ENCODE measurements around the gene AIF1L.
A peak's percentile ranks its signal among the peaks of the same experiment; 100 is the strongest.

AIF1L gene

DNA sequence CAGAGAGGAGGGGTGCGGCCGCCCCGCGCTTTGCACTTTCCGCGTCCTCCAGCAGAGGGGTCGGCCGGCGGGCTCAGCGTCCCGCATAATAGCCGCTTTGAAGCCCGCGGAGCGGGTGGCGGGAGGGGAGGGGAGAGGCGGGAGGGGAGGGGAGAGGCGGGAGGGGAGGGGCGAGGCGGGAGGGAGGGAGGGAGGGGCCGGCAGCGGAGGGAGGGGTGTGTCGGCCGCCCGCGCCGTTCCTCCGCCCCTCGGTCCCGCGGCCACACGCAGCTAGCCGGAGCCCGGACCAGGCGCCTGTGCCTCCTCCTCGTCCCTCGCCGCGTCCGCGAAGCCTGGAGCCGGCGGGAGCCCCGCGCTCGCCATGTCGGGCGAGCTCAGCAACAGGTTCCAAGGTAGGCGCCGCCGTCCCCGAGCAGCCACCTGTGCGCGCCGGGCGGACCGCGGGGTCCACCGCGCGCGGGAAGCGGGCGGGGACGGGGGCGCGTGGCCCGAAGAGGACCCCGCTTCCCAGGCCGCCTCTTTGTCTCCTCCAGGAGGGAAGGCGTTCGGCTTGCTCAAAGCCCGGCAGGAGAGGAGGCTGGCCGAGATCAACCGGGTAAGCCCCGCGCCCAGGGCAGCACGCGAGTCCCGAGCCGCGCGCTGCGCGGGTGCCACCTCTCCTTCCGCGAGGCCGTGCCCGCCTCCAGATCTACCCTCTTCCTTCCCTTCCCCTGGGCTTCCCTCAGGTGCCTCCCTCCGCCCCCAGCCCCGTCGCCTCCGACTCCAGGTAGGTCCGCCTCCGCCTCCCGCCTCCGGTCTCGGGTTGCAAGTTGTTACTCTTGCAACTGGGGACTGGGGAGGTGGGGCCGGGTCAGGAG, at the start of gene AIF1L:
Gene AIF1L, plus strand, starts transcription at position 263 of the 857 bp plus-strand sequence. Its CDS starts 99 bp downstream, at position 362.
- H3K4me3 Mint-ChIP-seq: peak within 1 kb of the TSS; percentile 62
- no peaks in the 10 kb centered on the region for H3K36me3 Mint-ChIP-seq
- peak; percentile 11 for ATAC-seq
- H3K27me3 Mint-ChIP-seq: peaks cover 80% of the 10 kb centered on the region
- no peaks in the 10 kb centered on the region for H3K9me3 Mint-ChIP-seq
- peaks cover 20% of the 10 kb centered on the region for H3K4me1 Mint-ChIP-seq
- no peak within 1 kb of the TSS for H3K27ac Mint-ChIP-seq

DNA sequence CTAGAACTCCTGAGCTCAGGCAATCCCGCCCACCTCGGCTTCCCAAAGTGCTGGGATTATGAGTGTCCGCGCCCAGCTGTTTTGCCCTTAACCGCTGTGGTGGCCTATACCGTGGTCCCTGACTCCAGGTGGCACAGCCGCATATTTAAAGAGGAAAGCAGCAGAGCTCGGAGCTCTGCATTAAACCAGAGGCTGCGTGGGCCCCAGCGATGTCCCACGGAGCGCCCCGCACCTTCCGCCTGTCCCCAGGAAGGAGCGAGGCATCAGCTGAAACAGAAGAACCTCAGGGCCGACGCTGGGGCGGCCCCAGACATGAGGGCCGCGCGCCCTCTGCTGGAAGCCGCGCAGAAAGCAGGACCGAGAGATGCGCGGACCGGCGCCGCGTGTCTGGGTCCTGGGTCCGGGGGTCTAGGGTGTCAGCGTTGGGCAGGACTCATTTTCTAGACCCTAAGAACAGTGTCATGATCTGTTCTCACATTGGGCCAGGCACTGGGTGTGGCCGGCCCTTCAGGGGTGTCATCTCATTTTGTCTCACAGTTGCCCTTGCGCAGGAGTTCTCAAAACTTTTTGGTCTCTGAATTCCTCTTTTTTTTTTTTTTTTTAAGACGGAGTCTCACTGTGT, 49.6 kb upstream of the AIF1L start:
- Mint-ChIP-seq H3K4me3 (no peak overlapping the region), H3K27ac (no peak overlapping the region), H3K9me3 (no peaks in the 10 kb centered on the region), H3K27me3 (peaks cover 20% of the 10 kb centered on the region), H3K4me1 (peaks cover 11% of the 10 kb centered on the region), H3K36me3 (no peaks in the 10 kb centered on the region)
- ATAC-seq: peak; percentile 82

GRCh38 chr9:131048332-131048731, 48.0 kb upstream of the AIF1L start:
- Mint-ChIP-seq H3K9me3 (no peaks in the 10 kb centered on the region), H3K4me3 (no peak overlapping the region), H3K36me3 (no peaks in the 10 kb centered on the region), H3K27me3 (peaks cover 20% of the 10 kb centered on the region), H3K27ac (no peak overlapping the region), H3K4me1 (peaks cover 11% of the 10 kb centered on the region)
- ATAC-seq: no peak

GRCh38 chr9:131048820-131049219, 47.5 kb upstream of the AIF1L start:
- Mint-ChIP-seq H3K4me1 (peaks cover 11% of the 10 kb centered on the region), H3K27ac (no peak overlapping the region), H3K27me3 (peaks cover 20% of the 10 kb centered on the region), H3K9me3 (no peaks in the 10 kb centered on the region), H3K36me3 (no peaks in the 10 kb centered on the region), H3K4me3 (no peak overlapping the region)
- no peak for ATAC-seq

DNA sequence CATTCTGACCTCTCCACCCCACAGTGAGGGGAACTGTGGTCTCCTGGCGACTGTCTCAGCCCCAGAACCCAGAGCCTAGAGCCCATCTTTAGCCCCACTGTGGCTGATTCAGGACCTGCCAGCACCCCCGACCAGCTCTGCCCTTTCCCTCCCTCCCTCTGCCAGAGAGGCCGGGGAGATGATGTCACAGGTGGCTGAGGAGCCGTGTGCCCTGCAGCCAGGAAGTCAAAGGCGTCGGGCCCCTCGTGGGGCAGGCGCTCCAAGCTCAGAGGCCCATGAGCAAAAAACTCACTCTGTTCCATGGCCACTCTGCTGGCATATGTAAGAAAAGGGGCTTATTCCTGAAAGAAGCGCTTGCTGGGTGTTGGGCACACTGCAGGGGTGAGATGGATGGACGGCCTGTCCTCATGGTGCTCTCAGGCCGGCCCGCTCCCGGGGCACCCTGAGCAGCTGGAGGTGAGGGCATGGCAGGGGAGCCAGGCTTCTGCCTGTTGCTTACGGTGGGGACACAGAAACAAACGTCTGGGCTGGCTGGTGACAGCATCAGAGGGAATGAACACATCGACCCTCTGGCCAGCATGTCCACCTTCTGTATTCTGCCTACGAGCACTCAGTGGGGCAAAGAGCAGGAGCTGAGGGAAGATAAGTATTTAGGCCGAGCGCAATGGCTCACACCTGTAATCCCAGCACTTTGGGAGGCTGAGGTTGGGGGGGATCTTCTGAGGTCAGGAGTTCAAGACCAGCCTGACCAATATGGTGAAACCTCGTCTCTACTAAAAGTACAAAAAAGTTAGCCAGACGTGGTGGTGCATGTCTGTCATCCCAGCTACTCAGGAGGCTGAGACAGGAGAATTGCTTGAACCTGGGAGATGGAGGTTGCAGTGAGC, 46.3 kb upstream of the AIF1L start:
- peaks cover 11% of the 10 kb centered on the region for H3K4me1 Mint-ChIP-seq
- ATAC-seq: no peak
- H3K36me3 Mint-ChIP-seq: no peaks in the 10 kb centered on the region
- no peak overlapping the region for H3K4me3 Mint-ChIP-seq
- H3K9me3 Mint-ChIP-seq: no peaks in the 10 kb centered on the region
- no peak overlapping the region for H3K27ac Mint-ChIP-seq
- H3K27me3 Mint-ChIP-seq: peaks cover 26% of the 10 kb centered on the region

DNA sequence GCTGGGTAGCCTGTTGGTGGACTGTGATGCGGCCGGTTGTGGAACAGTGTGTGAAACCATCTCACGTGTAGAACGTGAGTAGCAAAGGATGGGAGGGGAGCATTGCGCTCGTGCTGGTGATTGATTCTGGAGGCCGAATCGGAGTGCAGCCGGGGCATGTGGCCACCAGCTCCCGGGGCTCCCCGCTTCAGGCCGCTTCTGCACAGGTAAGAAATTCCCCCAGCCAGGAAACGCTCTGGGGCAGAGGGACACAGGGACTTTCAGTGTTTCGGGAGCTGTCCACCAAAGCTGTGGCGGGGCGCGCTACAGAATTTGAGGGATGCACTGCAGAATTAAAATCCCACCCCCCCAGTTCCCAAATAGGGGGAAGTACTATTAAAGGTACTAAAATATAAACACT, 45.5 kb upstream of the AIF1L start:
- peaks cover 6% of the 10 kb centered on the region for H3K4me1 Mint-ChIP-seq
- no peak overlapping the region for H3K4me3 Mint-ChIP-seq
- H3K9me3 Mint-ChIP-seq: no peaks in the 10 kb centered on the region
- H3K36me3 Mint-ChIP-seq: no peaks in the 10 kb centered on the region
- no peak for ATAC-seq
- no peak overlapping the region for H3K27ac Mint-ChIP-seq
- peaks cover 26% of the 10 kb centered on the region for H3K27me3 Mint-ChIP-seq

DNA sequence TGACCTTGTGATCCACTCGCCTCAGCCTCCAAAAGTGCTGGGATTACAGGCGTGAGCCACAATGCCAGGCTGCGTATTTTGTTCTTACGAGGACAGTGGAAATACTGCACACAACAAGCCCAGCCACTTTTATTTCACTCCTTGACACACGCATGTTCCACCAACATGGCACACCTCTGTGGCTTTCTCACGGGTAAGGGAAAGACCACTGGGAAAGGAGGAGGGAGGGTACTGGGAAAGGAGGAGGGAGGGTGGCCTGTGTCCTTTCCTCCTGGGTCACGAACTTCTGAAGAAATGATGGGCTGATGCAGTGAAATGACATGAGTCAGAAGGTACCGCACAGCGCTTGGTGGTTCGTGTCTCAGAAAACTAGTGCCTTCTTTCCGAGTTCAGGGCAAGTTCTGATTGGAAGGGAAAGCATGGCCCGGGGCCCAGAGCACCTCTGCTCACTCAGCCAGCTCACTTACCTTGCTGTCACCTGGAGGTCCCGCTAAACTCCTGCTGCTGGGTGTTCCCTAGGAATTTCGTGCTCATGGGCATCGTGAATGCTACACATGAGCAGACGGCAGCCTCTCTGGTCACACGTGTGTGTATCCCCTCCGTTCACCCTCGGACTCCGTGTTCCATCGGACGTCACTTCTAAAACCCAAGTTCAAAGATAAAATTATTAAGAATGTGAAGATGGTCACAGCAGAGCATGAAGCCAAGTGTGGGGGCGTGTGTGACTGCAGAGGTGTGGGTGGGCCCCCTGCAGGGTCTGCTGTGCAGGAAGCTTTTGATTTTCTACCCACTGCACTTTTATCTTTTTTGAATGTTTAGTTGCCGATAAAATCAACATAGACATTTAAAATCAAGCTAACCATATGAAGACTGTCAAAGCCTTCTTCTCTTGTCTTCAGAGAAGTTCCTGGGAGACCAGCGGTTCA, 44.5 kb upstream of the AIF1L start:
- Mint-ChIP-seq H3K4me1 (peaks cover 1% of the 10 kb centered on the region), H3K27ac (no peak overlapping the region), H3K4me3 (no peak overlapping the region), H3K36me3 (no peaks in the 10 kb centered on the region), H3K9me3 (no peaks in the 10 kb centered on the region), H3K27me3 (peaks cover 26% of the 10 kb centered on the region)
- no peak for ATAC-seq

DNA sequence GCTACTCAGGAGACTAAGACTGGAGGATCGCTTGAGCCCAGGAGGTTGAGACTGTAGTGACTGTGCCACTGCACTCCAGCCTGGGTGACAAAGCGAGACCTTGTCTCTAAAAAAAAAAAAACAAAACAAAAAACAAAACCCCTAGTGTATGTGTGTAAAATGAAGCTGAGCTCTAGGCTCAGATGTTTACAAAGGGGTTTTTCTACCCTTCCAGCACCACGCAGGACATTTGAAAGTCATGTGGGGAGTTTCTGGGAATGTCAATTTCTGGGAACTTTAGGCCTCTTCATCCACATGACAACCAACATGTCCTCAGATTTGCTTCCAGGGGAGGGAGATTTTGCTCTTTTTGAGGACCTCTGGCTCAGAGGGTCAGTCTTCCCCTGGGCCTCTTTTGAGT, 42.4 kb upstream of the AIF1L start:
- Mint-ChIP-seq H3K27me3 (peaks cover 17% of the 10 kb centered on the region), H3K9me3 (no peaks in the 10 kb centered on the region), H3K4me3 (no peak overlapping the region), H3K27ac (no peak overlapping the region), H3K4me1 (no peaks in the 10 kb centered on the region), H3K36me3 (no peaks in the 10 kb centered on the region)
- no peak for ATAC-seq

DNA sequence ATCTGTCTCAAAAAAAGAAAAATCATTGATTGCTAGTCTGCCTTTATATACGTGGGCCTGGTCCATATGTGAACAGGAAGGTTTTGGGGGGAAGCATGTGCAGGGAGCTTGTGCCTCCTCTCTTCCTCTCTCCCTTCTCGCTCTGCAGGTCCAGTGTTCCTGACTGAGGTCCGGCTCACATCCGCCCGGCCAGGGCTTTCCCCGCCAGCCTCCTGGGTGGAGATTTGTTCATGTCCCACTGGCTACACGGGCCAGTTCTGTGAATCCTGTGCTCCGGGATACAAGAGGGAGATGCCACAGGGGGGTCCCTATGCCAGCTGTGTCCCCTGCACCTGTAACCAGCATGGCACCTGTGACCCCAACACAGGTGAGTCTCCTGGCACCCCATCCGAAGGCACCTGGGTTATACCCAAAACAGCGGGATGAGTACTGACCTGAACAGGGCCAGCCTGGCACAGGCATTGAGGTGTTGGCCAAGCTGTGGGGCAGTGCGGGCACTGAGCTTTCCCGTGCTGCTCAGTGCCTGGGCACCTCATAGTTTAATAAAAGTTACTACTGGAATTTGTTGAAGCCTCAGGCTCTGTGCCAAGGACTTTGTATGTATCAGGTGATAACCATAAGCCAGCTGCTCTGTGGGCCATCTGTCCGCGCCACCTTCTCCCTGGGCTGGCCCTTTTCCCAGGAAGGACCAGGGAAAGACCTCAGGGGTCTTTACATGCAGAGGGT, 39.4 kb upstream of the AIF1L start:
- H3K4me1 Mint-ChIP-seq: no peaks in the 10 kb centered on the region
- H3K9me3 Mint-ChIP-seq: no peaks in the 10 kb centered on the region
- H3K36me3 Mint-ChIP-seq: no peaks in the 10 kb centered on the region
- no peak for ATAC-seq
- no peak overlapping the region for H3K27ac Mint-ChIP-seq
- H3K27me3 Mint-ChIP-seq: peaks cover 6% of the 10 kb centered on the region
- no peak overlapping the region for H3K4me3 Mint-ChIP-seq

GRCh38 chr9:131060900-131061630, 35.3 kb upstream of the AIF1L start:
- no peak for ATAC-seq
- Mint-ChIP-seq H3K36me3 (no peaks in the 10 kb centered on the region), H3K4me3 (no peak overlapping the region), H3K27ac (no peak overlapping the region), H3K4me1 (no peaks in the 10 kb centered on the region), H3K9me3 (peaks cover 5% of the 10 kb centered on the region), H3K27me3 (no peaks in the 10 kb centered on the region)

- Mint-ChIP-seq H3K27me3 (no peaks in the 10 kb centered on the region), H3K9me3 (peaks cover 5% of the 10 kb centered on the region), H3K36me3 (no peaks in the 10 kb centered on the region), H3K4me3 (no peak overlapping the region), H3K4me1 (no peaks in the 10 kb centered on the region), H3K27ac (no peak overlapping the region)
- no peak for ATAC-seq
Measured at GRCh38 chr9:131062969-131063368, 33.4 kb upstream of the AIF1L start.

GRCh38 chr9:131065599-131065998, 30.7 kb upstream of the AIF1L start:
- no peaks in the 10 kb centered on the region for H3K4me1 Mint-ChIP-seq
- H3K27ac Mint-ChIP-seq: no peak overlapping the region
- peaks cover 9% of the 10 kb centered on the region for H3K27me3 Mint-ChIP-seq
- no peaks in the 10 kb centered on the region for H3K36me3 Mint-ChIP-seq
- H3K9me3 Mint-ChIP-seq: peaks cover 5% of the 10 kb centered on the region
- no peak for ATAC-seq
- H3K4me3 Mint-ChIP-seq: no peak overlapping the region

GRCh38 chr9:131067625-131068024, 28.7 kb upstream of the AIF1L start:
- no peaks in the 10 kb centered on the region for H3K4me1 Mint-ChIP-seq
- H3K9me3 Mint-ChIP-seq: peaks cover 5% of the 10 kb centered on the region
- H3K36me3 Mint-ChIP-seq: no peaks in the 10 kb centered on the region
- ATAC-seq: no peak
- H3K4me3 Mint-ChIP-seq: no peak overlapping the region
- no peak overlapping the region for H3K27ac Mint-ChIP-seq
- peaks cover 9% of the 10 kb centered on the region for H3K27me3 Mint-ChIP-seq
